ENCODE measurements around the gene ACOXL. TPM values are rescaled to one million over a fixed set of nuclear protein-coding genes. Genes with fewer than 3 reads are reported as not detected.

The ACOXL gene
- total and polyA plus RNA-seq, 2 donors (not counting 3 experiments of a cell fraction or from before 2014, with no cell fraction given), result not detected

DNA sequence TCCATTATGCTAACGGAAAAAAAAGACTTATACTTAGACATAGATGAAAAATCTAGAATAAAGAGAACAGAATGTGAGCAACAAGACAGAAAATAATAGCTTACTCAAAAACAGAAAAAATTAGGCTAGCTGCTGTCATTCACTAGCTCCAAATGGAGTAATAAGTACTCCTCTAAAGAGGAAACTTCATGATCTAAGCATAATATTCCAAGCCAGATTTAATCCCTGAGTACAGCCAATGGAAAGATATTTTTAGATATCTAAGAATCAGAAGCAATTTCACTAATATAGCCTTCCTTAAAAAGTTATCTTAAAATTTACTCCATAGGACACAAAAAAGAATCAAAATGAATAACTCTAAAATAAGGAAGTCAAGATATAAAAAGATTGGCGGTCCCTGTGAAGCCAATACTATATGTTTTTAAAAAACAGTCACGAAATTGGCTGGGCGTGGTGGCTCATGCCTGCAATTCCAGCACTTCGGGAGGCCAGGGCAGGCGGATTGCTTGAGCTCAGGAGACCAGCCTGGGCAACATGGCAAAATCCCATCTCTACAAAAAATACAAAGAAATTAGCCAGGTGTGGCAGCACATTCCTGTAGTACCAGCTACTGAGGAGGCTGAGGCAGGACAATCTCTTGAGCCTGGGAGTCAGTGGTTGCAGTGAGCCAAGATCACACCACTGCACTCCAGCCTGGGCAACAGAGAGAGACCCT is 265.1 kb downstream of the ACOXL start:
- Histone ChIP-seq H3K9me1 (replicated peaks; ENCODE audit: control insufficient read depth, extremely low read depth, insufficient read depth, low read length) (no peaks in the 10 kb centered on the region), H4K20me1 (replicated peaks; ENCODE audit: control insufficient read depth, extremely low read depth, insufficient read depth, low read length) (no peaks in the 10 kb centered on the region), H3K4me3 (replicated peaks in 1 of 3; ENCODE audit: insufficient read depth in 1 of 3, low read depth in 1 of 3, low read length in 3 of 3) (no peak overlapping the region), H3K4me1 (ENCODE audit: control insufficient read depth, extremely low read depth, insufficient read depth, low read length) (no peaks in the 10 kb centered on the region), H3K9ac (replicated peaks; ENCODE audit: extremely low read depth, insufficient read depth, low read length) (no peak overlapping the region), H3K4me2 (ENCODE audit: insufficient read depth, low read length) (no peak overlapping the region), H3K27ac (ENCODE audit: insufficient read depth, low read depth, low read length) (no peak overlapping the region), H3K27me3 (ENCODE audit: control insufficient read depth in 2 of 2, insufficient read depth in 2 of 2, low read length in 2 of 2) (peaks cover 36 to 38% of the 10 kb centered on the region in 2 experiments), H3K79me2 (ENCODE audit: control insufficient read depth, insufficient read depth, low read length) (no peaks in the 10 kb centered on the region), H3K9me3 (replicated peaks; ENCODE audit: control insufficient read depth, insufficient read depth, low read length) (no peaks in the 10 kb centered on the region), H2AFZ (ENCODE audit: low read depth, low read length) (no peak overlapping the region), H3K36me3 (ENCODE audit: control insufficient read depth in 2 of 2, extremely low read depth in 1 of 2, insufficient read depth in 2 of 2, low read length in 2 of 2) (no peaks in the 10 kb centered on the region)
- intact Hi-C loops (cut with micrococcal nuclease) (no loop called here), dilution Hi-C loops (cut with MboI; ENCODE audit: extremely low pct_ligation_motif_present, low sequenced_read_pairs) (no loop called here)
- TF ChIP-seq JUN (IDR thresholded peaks at IDR 0.05; ENCODE audit: borderline replicate concordance, insufficient read depth, insufficient read length, low read depth), result no peak
- no peak for TF ChIP-seq EZH2 (IDR thresholded peaks at IDR 0.05; ENCODE audit: borderline replicate concordance, low read depth, low read length, severe bottlenecking)
- TF ChIP-seq, protein P1, sequence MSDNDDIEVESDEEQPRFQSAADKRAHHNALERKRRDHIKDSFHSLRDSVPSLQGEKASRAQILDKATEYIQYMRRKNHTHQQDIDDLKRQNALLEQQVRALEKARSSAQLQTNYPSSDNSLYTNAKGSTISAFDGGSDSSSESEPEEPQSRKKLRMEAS (IDR thresholded peaks at IDR 0.05; ENCODE audit: insufficient read depth, insufficient read length), result no peak
- no peak for TF ChIP-seq POLR2AphosphoS5 (IDR thresholded peaks at IDR 0.05; ENCODE audit: insufficient read depth, low read depth, low read length)
- no peak for TF ChIP-seq FOS (IDR thresholded peaks at IDR 0.05; ENCODE audit: borderline replicate concordance, insufficient read depth, low read length)
- TF ChIP-seq MYC (IDR thresholded peaks at IDR 0.05; ENCODE audit: low read depth, low read length), result no peak
- TF ChIP-seq POLR2A (IDR thresholded peaks at IDR 0.05; ENCODE audit: low read depth, low read length), result no peak
- TF ChIP-seq GATA2 (IDR thresholded peaks at IDR 0.05; ENCODE audit: insufficient read depth, insufficient read length, low read depth, low read length), result no peak
- TF ChIP-seq, protein P2, sequence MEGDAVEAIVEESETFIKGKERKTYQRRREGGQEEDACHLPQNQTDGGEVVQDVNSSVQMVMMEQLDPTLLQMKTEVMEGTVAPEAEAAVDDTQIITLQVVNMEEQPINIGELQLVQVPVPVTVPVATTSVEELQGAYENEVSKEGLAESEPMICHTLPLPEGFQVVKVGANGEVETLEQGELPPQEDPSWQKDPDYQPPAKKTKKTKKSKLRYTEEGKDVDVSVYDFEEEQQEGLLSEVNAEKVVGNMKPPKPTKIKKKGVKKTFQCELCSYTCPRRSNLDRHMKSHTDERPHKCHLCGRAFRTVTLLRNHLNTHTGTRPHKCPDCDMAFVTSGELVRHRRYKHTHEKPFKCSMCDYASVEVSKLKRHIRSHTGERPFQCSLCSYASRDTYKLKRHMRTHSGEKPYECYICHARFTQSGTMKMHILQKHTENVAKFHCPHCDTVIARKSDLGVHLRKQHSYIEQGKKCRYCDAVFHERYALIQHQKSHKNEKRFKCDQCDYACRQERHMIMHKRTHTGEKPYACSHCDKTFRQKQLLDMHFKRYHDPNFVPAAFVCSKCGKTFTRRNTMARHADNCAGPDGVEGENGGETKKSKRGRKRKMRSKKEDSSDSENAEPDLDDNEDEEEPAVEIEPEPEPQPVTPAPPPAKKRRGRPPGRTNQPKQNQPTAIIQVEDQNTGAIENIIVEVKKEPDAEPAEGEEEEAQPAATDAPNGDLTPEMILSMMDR (IDR thresholded peaks at IDR 0.05; ENCODE audit: extremely low read depth in 1 of 2, insufficient read depth in 1 of 2, low read depth in 1 of 2, low read length in 2 of 2), result no peak
- no TSS peak for BruUV-seq (replicated peaks)
- DNase-seq (ENCODE audit: low read depth, low spot score) (no peak), FAIRE-seq (no peak)
- CTCF ChIA-PET, result interaction anchor here (1.0 to 1.2 kb wide), 2 partner anchors 11 to 705 kb away, joined by 3 read pairs; no protein-coding TSS in a partner anchor
- POLR2A ChIA-PET, result no interaction called here
